T-helper 9 cell (primary cell): ENCODE data around the gene LSP1.
"Not testable (repeated sequence)": the region's sequence is repeated elsewhere in the genome, so short reads cannot be mapped to it uniquely, and the experiment has no call there.

Source experiments
- DNase-seq: peaks from one replicate; pipeline ENCODE4 v3.0.0-alpha.2; 2020

Gene LSP1

GRCh38 chr11:1878137-1879031 is 25.5 kb downstream of the LSP1 start:
- DNase-seq: no peak

GRCh38 chr11:1879342-1879940 is 26.6 kb downstream of the LSP1 start:
- no peak for DNase-seq

GRCh38 chr11:1879941-1880720 is 27.2 kb downstream of the LSP1 start:
- DNase-seq: no peak

- DNase-seq: no peak
Measured at GRCh38 chr11:1880746-1881441, 28.0 kb downstream of the LSP1 start.

- no peak for DNase-seq
Measured at GRCh38 chr11:1881442-1882264, 28.8 kb downstream of the LSP1 start.

GRCh38 chr11:1882265-1883238 is 29.7 kb downstream of the LSP1 start:
- DNase-seq: peak; percentile 77

- no peak for DNase-seq
Measured at GRCh38 chr11:1883346-1884302, 30.7 kb downstream of the LSP1 start.

GRCh38 chr11:1884303-1884700 is 31.4 kb downstream of the LSP1 start:
- no peak for DNase-seq

GRCh38 chr11:1886551-1886950 is 33.7 kb downstream of the LSP1 start:
- DNase-seq: not testable (repeated sequence)

GRCh38 chr11:1887451-1888346 is 34.8 kb downstream of the LSP1 start:
- no peak for DNase-seq

- no peak for DNase-seq
Measured at GRCh38 chr11:1888347-1888753, 35.5 kb downstream of the LSP1 start.

- DNase-seq: no peak
Measured at GRCh38 chr11:1888811-1889210, 35.9 kb downstream of the LSP1 start.

GRCh38 chr11:1889224-1889930 is 36.5 kb downstream of the LSP1 start:
- peak; percentile 67 for DNase-seq

- DNase-seq: no peak
Measured at GRCh38 chr11:1889941-1890855, 37.3 kb downstream of the LSP1 start.

GRCh38 chr11:1890856-1891830 is 38.3 kb downstream of the LSP1 start:
- no peak for DNase-seq

- DNase-seq: no peak
Measured at GRCh38 chr11:1891831-1892115, 38.9 kb downstream of the LSP1 start, which contains the start of gene PRR33. TSS of gene PRR33 (minus strand) at chr11:1891895. CDS start at chr11:1890584, 1,311 bp downstream.
